GM19468 (cell line): ENCODE results near the gene COL1A2.

ENCODE experiments used
- ATAC-seq: cut with Tn5 transposase; IDR thresholded peaks from one replicate; pipeline ENCODE4 v1.9.1; 2021; ENCODE audit warnings: mild to moderate bottlenecking, moderate library complexity, moderate number of reproducible peaks; ENCODE audit not compliant: unreplicated experiment; ENCODE audit errors: extremely low read depth

COL1A2 gene

GRCh38 chr7:94466516-94466915, 71.8 kb downstream of the COL1A2 start:
- ATAC-seq = no peak

DNA sequence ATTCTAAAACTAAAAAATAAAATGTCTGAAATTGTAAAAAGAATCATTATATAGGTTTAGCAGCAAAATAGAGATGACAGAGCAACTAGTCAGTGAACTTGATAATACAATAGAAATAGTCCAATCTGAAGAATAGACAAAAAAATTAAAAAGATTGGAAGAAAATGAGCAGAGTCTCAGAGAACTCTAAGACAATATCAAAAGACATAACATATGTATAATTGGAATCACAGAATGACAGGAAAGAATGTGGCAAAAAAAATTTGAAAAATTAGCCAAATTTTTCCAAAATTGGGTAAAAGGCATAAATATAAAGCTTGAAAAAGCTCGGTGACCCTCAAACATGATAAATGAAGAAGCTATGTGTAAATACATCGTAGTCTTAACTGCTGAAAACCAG, 76.9 kb downstream of the COL1A2 start:
- ATAC-seq = no peak

DNA sequence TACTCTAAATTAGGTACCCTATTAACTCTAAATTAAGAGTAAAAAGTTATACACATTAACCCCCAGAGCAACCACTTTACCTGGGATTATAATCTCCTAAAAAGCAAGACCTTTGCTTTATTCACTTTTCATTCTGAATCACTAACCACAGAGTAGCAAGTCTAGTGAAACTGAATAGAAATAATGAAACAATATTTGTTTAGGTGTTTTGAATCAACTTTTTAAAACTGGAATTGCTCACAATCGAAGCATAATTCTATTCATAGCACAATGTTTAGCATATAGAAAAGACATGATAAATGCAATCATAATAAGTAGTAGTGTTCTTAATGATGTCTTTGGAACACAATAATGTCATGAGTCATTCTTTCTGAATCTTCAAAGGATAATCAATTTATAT, 77.9 kb downstream of the COL1A2 start:
- ATAC-seq = no peak

DNA sequence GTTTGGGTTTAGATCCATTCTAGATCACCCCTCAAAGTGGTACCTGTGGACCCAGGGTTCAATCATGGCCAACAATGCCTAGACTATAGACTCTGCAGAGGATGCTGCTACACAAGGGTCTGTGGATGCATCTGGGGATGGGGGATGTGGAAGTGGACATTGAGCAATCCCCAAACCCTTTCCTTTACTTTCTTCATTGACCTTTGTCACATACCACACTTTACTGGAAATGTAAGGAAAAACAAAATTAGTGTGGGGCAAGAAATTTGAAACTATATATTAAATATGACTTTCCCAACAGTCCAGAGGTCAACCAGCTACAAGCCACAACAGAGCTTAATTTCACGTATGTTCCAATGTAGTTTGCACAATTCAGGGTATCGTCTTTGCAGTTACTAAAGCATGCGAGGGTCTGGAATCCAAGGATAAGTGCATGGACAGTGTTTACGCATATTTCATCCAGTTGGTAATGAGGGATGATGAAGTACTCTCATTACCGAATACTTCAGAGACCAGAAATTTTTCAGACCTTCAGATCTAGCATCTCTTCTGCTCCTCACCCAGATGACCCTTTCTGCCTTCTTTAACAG, 81.7 kb downstream of the COL1A2 start:
- ATAC-seq = no peak

DNA sequence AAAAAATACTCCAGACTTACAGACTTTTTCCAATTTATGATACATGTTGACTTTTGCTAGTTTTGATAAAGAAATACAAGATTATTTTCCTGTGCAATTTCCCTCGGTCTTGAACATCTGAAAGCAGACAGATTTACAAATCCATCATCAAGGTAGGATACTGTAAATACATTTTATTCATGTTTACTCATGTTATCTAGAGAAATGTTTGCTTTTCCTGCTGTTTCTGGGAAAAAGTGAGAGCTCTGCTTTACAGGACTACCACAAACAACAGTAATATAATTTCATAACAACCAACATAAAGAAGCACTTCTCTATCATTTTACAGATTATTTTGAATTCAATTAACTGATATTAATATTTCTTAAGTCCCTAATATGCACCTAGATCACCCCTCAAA, 83.2 kb downstream of the COL1A2 start:
- ATAC-seq = no peak

DNA sequence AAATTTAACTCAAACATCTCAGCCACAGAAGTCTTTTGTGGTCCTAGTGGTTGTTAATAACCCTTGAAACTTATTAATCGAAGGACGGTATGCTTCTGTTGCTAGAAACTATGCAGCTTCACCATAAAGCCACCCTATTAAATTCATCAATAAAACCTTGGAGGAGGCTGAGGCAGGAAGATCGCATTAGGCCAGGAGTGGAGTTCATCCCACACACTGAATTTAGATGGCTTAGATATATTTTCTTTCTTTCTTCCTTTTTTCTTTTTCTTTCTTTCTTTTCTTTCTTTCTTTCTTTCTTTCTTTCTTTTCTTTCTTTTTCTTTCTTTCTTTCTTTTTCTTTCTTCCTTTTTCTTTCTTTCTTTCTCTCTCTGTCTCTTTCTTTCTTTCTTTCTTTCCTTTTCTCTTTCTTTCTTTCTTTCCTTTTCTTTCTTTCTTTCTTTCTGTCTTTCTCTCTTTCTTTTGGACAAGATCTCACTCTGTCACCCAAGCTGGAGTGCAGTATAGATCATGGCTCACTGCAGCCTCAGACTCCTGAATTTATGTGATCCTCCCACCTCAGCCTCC, 84.0 kb downstream of the COL1A2 start:
- no peak for ATAC-seq
